DMS153 treated with DMSO at 0.1 percent for 48 hours (cell line): ENCODE results near the gene GOLGA3.
"Not testable (repeated sequence)": the region's sequence is repeated elsewhere in the genome, so short reads cannot be mapped to it uniquely, and the experiment has no call there.

Experiments
- DNase-seq: peaks from one replicate; lab custom pipeline; 2025; ENCODE audit not compliant: unreplicated experiment; lab: John Stamatoyannopoulos, UW

The GOLGA3 gene

GRCh38 chr12:132754160-132754932 lies 74.3 kb downstream of the GOLGA3 start:
- no peak for DNase-seq

DNA sequence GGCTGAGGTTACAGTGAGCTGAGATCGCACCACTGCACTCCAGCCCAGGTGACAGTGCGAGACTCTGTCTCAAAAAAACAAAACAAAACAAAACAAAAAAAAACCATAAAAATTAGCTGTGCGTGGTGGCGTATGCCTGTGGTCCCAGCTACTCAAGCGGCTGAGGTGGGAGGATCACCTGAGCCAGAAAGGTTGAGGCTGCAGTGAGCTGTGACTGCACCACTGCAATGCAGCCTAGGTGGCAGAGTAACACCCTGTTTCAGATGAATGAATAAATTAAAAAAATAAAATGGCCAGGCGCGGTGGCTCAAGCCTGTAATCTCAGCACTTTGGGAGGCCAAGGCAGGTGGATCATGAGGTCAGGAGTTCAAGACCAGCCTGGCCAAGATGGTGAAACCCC lies 75.0 kb downstream of the GOLGA3 start:
- DNase-seq, result not testable (repeated sequence)

DNA sequence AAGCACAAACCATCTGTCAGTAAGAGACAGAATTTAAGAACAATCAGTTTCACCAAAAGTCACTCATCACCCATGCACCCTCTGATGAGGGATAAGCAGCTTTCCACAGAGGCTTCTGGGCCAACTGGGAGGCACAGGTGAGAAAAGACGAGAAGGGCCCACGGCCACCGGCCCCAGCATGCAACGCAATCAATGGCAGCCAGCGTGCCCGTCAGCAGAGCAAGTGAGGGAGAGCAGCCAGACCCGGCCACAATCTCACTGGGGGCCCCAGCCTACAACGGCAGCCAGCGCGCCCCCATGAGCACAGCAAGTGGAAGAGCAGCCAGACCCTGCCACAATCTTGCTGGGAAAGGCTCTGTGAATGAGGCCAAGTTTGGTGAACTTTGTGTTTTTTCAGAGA lies 80.3 kb downstream of the GOLGA3 start:
- DNase-seq, result no peak

DNA sequence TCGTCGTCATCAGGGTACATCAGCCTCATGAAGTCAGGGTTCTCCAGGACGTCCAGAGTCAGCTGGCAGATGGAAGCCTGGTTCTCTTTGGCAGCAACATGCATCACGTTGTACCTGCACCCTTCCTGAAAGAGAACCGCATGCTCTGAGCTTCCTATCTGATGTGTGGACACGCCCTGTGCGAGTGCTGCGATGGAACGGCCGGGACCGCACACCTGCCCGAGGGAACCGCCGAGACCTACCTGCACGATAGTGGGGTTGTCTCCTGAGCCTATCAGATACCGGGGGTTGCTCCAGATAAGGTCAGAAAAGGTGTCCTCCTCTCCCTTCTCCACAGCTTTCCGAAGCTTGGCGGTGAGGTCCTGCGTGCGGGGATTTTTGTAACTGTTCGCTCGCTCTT lies 80.8 kb downstream of the GOLGA3 start:
- DNase-seq, result no peak

GRCh38 chr12:132747395-132747794 lies 81.3 kb downstream of the GOLGA3 start:
- no peak for DNase-seq

DNA sequence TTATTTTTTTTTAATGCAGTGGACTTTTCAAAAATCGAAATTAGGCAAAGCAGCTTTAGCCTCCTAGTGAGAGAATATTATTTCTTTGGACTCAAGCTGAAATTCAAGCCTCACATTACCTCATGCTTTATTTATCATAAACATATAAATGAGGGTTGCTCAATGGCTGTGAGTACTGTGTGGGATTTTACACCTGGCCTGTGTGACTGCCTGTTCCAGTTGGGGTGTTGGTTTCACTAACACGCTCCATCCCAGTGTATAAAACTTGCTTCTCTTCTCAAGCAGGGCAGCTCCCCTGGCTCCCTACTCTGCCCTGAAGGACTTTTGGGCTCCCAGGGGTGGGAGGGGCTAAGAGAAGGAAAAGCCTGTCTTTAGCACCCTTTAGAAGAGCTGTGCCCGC lies 82.1 kb downstream of the GOLGA3 start:
- DNase-seq, result no peak

GRCh38 chr12:132743831-132744230 lies 84.8 kb downstream of the GOLGA3 start:
- DNase-seq, result no peak

- DNase-seq, result no peak
Measured at GRCh38 chr12:132741620-132742019, 87.0 kb downstream of the GOLGA3 start.

- DNase-seq, result no peak
Measured at GRCh38 chr12:132740652-132741051, 88.0 kb downstream of the GOLGA3 start.

GRCh38 chr12:132740313-132740646 lies 88.4 kb downstream of the GOLGA3 start:
- no peak for DNase-seq

GRCh38 chr12:132739600-132740312 lies 88.9 kb downstream of the GOLGA3 start:
- DNase-seq, result no peak

DNA sequence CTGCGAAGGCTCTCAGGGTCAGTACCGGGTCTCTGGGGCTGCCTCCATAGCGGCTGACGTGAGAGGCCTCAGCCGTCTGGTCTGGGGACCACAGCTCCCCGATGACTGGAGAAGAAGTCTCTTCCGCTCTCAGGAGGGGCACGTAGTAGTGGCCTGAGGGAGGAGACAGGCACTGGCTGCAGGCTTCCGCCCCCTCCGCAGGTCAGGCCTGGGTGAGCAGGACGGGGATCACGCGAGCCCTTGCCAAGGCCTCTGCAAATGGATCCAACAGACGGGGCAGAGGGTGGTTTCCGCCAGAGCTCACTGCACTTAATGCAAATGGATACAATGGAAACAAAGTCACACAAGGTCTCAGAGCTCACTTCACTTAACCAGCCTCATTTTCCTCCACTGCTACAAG lies 91.8 kb downstream of the GOLGA3 start:
- DNase-seq, result no peak

- DNase-seq, result no peak
Measured at GRCh38 chr12:132736378-132736777, 92.3 kb downstream of the GOLGA3 start.

DNA sequence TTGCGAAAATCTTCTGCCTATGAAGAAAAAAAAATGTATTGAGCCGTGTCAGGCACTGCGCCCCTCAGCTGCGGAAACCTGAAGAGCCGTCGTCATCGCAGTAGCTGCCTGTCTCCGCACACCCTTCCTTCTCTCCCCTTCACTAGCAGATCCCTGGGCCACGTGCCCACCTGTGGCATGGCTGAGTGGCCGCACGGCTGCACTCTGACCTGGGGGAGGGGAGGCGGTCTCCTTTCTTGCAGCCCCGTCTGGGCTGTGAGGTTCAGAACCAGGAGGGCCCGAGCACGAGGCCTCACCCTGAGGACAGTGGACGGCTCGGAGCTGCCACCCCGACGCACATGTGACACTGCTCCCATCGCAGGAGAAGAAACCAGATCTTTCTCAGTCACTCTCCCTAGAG lies 93.2 kb downstream of the GOLGA3 start:
- DNase-seq, result no peak

- no peak for DNase-seq
Measured at GRCh38 chr12:132734206-132734605, 94.5 kb downstream of the GOLGA3 start.

- DNase-seq, result no peak
Measured at GRCh38 chr12:132731574-132731973, 97.1 kb downstream of the GOLGA3 start.

DNA sequence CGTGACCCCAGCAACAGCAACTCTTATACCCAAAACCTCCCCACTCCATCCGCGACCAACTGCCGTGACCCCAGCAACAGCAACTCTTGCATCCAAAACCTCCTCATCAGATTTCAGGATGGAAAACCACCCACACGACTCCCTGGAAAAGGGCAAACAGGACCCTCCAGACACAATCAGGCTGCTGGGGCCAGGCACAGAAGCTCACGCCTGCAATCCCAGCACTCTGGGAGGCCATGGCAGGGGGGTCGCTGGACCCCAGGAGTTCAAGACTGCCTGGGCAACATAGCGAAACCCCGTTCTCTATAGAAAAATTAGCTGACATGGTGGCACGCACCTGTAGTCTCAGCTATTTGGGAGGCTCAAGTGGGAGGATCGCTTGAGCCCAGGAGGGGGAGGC lies 98.3 kb downstream of the GOLGA3 start:
- DNase-seq, result no peak

DNA sequence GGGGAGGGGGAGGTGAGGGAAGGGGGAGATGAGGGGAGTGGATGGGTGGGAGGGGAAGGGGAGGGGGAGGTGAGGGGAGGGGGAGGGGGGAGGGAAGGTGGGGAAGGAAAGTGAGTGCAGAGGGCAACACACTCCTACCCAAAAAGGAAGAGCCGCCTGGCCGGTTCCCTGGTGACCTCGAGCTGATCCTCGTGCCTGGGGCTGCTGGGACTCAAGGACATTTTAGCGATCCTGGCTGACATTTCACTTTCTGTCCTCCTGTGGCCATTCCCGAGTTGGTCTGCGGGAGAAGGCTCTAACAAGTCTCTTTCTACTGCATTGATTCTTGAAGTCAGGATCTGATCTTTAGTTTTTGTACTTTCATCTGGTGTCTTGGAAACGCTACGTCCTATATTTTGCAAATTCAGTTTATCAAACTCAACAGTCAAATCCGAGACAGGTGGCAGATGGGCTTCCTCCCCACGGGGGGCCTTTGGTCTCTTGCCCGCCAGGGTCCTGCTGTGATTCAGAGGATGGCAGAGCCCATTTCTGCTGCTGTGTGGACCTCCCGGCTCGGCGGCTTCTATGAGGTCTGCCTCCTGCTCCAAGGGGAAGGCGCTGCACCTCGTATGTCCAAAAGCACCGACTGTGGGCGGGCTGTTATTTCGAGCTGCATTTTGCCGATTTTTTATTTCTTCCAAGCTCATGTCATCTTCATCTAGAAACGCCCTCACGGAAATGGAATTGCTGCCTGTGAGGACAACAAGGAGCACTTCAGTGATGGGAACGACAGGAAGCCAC lies 98.9 kb downstream of the GOLGA3 start:
- no peak for DNase-seq

DNA sequence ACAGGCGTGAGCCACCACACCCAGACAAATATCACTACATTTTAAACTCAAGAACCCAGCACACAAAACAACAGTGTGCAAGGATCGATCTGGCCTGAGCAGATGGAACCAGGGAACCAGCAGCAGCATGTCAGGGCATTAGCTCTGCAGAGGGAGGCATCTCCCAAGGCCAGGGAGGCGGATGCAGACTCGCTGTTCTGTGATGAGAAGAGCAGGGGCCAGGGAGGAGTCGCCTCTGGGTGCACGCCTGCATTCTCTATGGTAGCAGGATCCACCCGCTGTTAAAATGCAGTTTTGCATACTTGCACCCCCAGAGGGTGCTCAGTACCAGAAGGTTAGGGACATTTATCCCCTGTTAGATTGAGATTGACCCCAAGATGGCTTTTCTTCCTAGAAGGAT lies 100.2 kb downstream of the GOLGA3 start:
- no peak for DNase-seq

DNA sequence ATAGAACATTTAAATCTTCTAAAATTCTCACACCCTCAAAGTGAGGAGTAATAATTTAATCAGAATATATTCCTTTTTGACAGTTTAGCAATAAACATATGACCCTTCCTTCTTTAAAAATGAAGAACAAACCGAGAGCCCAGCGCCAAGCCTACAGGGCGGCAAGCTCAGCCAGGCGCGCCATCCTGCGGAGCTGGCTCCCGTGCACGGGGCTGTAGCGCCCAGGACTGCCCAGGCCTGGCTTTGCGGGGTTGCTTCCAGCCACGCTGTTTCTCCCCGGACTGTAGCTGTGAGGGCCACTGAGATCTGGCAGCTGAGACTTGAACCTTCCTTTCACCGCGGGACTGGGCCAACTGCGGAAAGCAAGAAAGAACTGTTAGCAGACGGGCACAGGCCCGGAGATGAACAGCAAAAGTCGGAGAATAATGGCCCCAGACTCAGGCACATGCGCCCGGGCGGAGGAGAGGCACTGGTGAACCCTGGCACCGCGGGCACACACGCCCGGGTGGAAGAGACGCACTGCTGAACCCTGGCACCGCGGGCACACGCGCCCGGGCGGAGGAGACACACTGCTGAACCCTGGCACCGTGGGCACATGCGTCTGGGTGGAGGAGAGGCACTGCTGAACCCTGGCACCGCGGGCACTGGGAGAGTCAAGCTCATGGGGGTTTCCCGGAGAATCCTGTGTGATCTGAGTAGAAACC lies 101.4 kb downstream of the GOLGA3 start:
- no peak for DNase-seq

DNA sequence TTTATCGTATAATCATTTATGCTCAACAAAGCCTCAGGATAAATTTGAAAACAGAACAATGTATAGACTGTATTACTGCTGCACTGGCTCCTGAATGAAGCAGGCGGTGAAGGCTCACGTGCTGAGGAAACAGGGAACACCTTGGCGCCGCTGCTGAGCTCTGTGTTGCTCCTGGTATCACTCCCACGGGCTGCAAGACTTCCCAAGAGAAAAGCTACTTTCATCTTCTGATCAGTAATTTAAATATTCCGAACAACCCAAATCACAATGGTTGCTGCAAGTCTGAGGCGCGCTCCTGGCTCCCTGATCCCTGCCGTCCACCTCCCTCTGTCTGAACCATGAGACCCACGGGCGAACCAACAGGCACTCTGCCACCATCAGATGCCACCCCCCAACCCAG lies 102.3 kb downstream of the GOLGA3 start:
- no peak for DNase-seq
